GM06990 (cell line): ENCODE results near the gene CDH20.

Experiments used
- DNase-seq: peaks from one replicate; pipeline ENCODE4 v3.0.0-alpha.2; 2011; ENCODE audit not compliant: insufficient read length; ENCODE audit errors: extremely low read depth
- H3K27me3 ChIP-seq: replicated peaks from 2 replicates; pipeline ENCODE4 v1.6.0; 2011; ENCODE audit warnings: low read length; ENCODE audit not compliant: control insufficient read depth, insufficient read depth
- H3K36me3 ChIP-seq: 2 replicates; pipeline ENCODE4 v1.5.1; 2011; ENCODE audit warnings: low read length; ENCODE audit not compliant: control insufficient read depth, insufficient read depth
- H3K4me3 ChIP-seq: replicated peaks from 2 replicates; pipeline ENCODE4 v1.5.1; 2011; ENCODE audit warnings: low read depth, mild to moderate bottlenecking, control low read depth, low read length
- TF ChIP-seq, protein P1 (sequence below): IDR thresholded peaks from 2 replicates; pipeline ENCODE4 v1.5.1; 2011; ENCODE audit warnings: low read length, control low read depth, mild to moderate bottlenecking, inconsistent platforms; ENCODE audit not compliant: insufficient read depth, poor library complexity, severe bottlenecking

CDH20 gene

DNA sequence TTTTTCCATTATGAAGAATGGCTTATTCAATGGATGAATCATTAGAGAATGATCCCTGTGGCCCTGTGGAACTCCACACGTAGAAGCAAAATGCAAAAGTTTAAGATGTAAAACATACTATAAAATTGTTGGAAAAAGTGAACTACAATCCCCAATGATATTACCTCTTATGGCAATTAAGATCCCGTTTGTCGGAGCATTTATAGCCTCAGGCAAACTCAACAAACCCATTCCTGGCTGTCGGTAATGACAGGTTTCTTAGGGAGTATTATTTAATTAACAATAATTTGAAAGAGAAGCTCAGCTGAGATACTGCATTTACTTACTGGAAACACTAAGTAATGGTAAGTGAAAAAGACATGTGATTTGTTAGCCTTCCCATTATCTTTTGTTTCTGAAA lies 138.3 kb downstream of the CDH20 start:
- no peak overlapping the region for H3K4me3 ChIP-seq
- TF ChIP-seq, protein P1, sequence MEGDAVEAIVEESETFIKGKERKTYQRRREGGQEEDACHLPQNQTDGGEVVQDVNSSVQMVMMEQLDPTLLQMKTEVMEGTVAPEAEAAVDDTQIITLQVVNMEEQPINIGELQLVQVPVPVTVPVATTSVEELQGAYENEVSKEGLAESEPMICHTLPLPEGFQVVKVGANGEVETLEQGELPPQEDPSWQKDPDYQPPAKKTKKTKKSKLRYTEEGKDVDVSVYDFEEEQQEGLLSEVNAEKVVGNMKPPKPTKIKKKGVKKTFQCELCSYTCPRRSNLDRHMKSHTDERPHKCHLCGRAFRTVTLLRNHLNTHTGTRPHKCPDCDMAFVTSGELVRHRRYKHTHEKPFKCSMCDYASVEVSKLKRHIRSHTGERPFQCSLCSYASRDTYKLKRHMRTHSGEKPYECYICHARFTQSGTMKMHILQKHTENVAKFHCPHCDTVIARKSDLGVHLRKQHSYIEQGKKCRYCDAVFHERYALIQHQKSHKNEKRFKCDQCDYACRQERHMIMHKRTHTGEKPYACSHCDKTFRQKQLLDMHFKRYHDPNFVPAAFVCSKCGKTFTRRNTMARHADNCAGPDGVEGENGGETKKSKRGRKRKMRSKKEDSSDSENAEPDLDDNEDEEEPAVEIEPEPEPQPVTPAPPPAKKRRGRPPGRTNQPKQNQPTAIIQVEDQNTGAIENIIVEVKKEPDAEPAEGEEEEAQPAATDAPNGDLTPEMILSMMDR, result no peak
- no peak for DNase-seq
- no peaks in the 10 kb centered on the region for H3K36me3 ChIP-seq
- no peaks in the 10 kb centered on the region for H3K27me3 ChIP-seq

DNA sequence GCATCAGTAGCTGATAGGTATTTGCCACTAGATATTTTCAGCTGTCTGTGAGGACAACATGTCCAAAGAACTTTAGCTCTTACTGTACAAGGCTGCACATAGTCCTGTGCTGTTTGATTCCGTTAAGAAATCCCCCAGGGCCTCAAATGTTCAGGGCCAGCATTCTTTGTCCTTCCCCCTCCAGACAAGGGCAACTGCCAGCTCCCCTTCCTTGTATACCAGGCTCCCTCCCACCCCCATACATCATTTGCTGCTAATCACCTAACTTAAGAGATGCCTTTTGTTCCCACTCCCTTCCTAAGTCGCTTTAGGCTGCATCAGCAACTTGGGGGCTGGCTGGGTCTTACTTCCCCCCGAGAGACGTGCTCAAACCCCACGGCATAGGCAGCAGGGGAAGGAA lies 138.7 kb downstream of the CDH20 start:
- no peaks in the 10 kb centered on the region for H3K36me3 ChIP-seq
- TF ChIP-seq, protein P1, result no peak
- no peak for DNase-seq
- no peaks in the 10 kb centered on the region for H3K27me3 ChIP-seq
- H3K4me3 ChIP-seq, result no peak overlapping the region

DNA sequence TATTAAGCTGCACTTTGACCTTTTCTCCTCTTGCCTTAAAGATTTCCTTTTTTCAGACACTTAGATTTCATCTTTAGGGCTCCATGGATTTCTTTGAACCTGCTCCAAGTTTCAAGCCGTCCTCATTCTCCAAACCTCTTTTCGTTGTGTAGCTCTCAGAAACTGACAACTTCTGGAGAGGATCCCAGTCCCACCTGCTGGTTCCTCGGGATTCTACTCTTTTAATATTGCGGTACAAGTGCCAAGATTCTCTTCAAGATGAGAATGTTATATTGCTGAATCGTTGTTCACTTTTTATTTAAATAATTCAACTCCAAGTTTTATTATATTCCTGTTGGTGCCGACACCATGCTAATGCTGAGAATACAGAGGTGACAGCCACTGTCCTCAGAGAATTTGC lies 141.1 kb downstream of the CDH20 start:
- DNase-seq, result no peak
- Histone ChIP-seq H3K27me3 (no peaks in the 10 kb centered on the region), H3K36me3 (no peaks in the 10 kb centered on the region), H3K4me3 (no peak overlapping the region)
- TF ChIP-seq, protein P1, result no peak

DNA sequence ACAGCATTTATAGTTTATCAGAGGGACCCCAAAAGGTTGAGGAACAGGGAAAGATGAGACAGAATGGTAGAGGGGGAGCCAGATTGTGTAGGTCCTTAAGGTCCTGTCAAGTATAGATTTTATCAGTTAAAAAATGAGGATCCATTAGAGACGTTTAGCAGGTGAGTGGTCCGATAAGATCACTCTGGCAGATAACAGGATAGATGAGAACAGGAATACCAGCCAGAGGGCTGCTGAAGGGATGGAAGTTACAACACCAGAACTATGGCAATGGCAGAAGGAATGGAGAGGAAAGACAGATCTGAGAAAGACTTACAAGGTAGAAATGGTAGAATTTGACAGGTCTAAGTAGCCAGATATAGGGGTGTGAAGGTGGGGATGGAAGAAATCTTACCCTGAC lies 141.7 kb downstream of the CDH20 start:
- H3K36me3 ChIP-seq, result no peaks in the 10 kb centered on the region
- no peaks in the 10 kb centered on the region for H3K27me3 ChIP-seq
- H3K4me3 ChIP-seq, result no peak overlapping the region
- TF ChIP-seq, protein P1, result no peak
- no peak for DNase-seq

DNA sequence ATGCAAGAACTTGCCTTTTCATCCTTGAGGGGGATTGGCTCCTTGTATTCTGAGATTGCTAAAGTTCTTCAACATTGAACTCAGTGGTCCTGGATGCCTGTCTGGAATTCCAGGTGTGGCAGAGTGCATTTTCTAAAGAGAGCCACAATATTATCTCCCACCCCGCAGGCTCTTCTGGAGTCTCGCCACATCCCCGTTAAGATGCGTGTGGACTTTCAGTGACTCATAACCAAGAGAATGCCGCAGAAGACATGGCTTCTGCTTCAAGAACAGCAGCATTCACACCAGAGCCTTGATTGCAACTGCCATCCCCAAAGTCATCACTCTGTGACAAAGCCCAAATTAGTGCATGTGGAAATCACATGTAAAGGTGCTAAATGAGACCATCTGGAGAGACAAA lies 142.7 kb downstream of the CDH20 start:
- Histone ChIP-seq H3K27me3 (no peaks in the 10 kb centered on the region), H3K4me3 (no peak overlapping the region), H3K36me3 (no peaks in the 10 kb centered on the region)
- DNase-seq, result no peak
- TF ChIP-seq, protein P1, result no peak

DNA sequence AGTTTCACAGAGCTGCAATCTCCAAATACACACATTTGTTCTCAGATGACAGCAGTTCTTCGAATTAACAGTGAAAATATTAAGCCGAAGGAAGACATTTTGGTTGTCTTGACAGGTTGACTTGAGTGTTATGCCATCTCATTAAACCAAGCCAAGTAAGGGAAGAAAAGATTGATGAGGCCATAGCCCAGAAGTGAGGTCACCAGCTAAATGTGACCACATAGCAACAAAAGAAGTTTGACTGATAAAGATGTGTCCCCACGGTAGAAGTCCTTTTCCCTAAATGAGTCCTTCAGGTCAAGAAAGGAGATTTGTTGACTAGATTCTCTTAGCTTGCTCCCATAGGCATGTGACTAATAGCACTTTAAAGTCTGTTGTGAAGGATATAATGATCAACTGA lies 156.1 kb downstream of the CDH20 start:
- H3K27me3 ChIP-seq, result no peaks in the 10 kb centered on the region
- no peak for DNase-seq
- H3K36me3 ChIP-seq, result no peaks in the 10 kb centered on the region
- TF ChIP-seq, protein P1, result no peak
- no peak overlapping the region for H3K4me3 ChIP-seq
